ENCODE measurements around the gene HACD4.

- TF ChIP-seq CTCF (IDR thresholded peaks at IDR 0.05; ENCODE audit: extremely low read depth in 1 of 2, insufficient read depth in 1 of 2, low read depth in 1 of 2, low read length in 2 of 2), result no peak
- TF ChIP-seq JUN (IDR thresholded peaks at IDR 0.05; ENCODE audit: borderline replicate concordance, insufficient read depth, insufficient read length, low read depth), result no peak
- no peak for TF ChIP-seq POLR2AphosphoS5 (IDR thresholded peaks at IDR 0.05; ENCODE audit: insufficient read depth, low read depth, low read length)
- no peak for TF ChIP-seq POLR2A (IDR thresholded peaks at IDR 0.05; ENCODE audit: low read depth, low read length)
- no peak for TF ChIP-seq MYC (IDR thresholded peaks at IDR 0.05; ENCODE audit: low read depth, low read length)
- no peak for TF ChIP-seq EZH2 (IDR thresholded peaks at IDR 0.05; ENCODE audit: borderline replicate concordance, low read depth, low read length, severe bottlenecking)
- TF ChIP-seq, protein P1, sequence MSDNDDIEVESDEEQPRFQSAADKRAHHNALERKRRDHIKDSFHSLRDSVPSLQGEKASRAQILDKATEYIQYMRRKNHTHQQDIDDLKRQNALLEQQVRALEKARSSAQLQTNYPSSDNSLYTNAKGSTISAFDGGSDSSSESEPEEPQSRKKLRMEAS (IDR thresholded peaks at IDR 0.05; ENCODE audit: insufficient read depth, insufficient read length), result no peak
Observed at GRCh38 chr9:21039302-21039701, 7.9 kb upstream of the HACD4 start.
